Measurements from ENCODE around the gene AKAP17A.
"Not testable (repeated sequence)": the region's sequence is repeated elsewhere in the genome, so short reads cannot be mapped to it uniquely, and the experiment has no call there.

Gene AKAP17A

DNA sequence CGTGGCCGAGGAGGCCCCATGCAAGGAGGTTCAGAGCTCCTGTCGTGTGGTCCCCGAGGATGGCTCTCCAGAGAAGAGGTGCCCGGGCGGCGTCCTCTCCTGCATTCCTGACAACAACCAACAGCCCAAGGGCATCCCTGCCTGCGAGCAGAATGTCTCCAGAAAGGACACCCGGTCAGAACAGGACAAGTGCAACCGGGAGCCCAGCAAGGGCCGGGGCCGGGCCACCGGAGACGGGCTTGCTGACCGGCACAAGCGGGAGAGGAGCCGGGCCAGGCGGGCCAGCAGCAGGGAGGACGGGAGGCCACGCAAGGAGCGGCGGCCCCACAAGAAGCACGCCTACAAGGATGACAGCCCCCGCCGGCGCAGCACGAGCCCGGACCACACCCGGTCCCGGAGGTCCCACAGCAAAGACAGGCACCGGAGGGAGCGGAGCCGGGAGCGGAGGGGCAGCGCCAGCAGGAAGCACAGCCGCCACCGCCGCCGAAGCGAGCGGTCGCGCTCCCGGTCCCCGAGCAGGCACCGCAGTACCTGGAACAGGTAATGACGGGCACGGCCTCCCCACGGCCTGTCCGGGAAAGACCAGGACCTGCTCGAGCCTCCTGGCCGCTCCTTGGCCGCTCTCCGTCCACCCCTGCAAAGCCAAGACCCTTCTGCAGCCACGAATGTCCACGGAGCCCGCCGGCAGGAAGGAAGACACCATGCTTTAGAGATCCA lies 9.8 kb downstream of the AKAP17A start:
- no peak for DNase-seq

- DNase-seq = no peak
Measured at GRCh38 chrX:1601768-1602085, 10.3 kb downstream of the AKAP17A start.

GRCh38 chrX:1602299-1602698 lies 10.9 kb downstream of the AKAP17A start:
- no peak for DNase-seq

- no peak for DNase-seq
Measured at GRCh38 chrX:1606496-1606895, 15.1 kb downstream of the AKAP17A start.

GRCh38 chrX:1609311-1609710 lies 17.9 kb downstream of the AKAP17A start:
- DNase-seq = no peak

DNA sequence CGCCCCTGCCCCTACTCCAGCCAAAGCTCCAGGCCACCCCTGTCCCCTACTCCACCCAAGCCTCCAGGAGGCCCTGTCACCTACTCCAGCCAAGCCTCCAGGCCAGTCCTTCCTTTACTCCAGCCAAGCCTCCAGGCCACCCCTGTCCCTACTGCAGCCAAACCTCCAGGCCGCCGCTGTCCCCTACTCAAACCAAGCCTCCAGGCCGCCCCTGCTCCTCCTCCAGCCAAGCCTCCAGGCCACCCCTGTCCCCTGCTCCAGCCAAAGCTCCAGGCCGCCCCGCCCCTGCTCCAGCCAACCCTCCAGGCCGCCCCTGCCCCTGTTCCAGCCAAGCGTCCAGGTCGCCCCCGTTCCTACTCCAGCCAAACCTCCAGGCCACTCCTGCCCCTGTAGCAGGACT lies 18.4 kb downstream of the AKAP17A start:
- no peak for DNase-seq

GRCh38 chrX:1610166-1610565 lies 18.8 kb downstream of the AKAP17A start:
- DNase-seq = no peak

DNA sequence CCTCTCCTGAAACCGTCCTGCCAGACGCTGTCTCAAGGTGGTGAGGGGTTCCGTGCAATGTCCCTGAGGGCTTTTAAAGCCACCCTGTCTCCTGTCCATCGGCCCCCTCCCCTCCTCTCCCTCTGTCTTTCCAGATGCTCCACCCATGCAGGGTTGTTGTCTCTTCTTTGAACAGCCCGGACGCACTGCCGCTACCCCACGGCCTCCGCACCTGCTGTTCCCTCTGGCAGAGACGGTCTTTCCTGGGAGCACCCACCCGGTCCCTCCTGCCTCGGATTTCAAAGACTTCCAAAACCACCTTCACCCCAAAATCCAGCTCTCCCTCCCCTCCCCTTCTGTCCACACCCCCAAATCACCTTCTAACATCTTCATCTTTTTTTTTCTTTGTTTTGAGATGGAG lies 19.3 kb downstream of the AKAP17A start:
- DNase-seq = no peak

- DNase-seq = no peak
Measured at GRCh38 chrX:1612641-1613286, 21.4 kb downstream of the AKAP17A start.

- DNase-seq = no peak
Measured at GRCh38 chrX:1614927-1615326, 23.5 kb downstream of the AKAP17A start, which contains the start of gene ASMT. TSS of gene ASMT (plus strand) at chrX:1615059. CDS start at chrX:1615200, 141 bp downstream.

GRCh38 chrX:1618689-1619088 lies 27.3 kb downstream of the AKAP17A start:
- no peak for DNase-seq

DNA sequence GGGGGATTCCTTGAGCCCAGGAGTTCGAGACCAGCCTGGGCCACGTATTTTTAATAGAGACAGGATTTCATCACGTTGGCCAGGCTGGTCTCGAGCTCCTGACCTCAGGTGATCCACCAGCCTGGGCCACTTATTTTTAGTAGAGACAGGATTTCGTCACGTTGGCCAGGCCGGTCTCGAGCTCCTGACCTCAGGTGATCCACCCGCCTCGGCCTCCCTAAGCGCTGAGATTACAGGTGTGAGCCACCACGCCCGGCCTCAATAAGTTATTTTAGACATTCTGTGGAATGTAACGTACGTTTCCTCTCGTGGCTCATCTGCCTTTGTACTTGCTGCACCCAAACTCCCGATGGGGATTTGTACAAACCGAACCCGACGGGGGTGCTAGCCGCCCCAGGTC lies 32.3 kb downstream of the AKAP17A start:
- DNase-seq = no peak

DNA sequence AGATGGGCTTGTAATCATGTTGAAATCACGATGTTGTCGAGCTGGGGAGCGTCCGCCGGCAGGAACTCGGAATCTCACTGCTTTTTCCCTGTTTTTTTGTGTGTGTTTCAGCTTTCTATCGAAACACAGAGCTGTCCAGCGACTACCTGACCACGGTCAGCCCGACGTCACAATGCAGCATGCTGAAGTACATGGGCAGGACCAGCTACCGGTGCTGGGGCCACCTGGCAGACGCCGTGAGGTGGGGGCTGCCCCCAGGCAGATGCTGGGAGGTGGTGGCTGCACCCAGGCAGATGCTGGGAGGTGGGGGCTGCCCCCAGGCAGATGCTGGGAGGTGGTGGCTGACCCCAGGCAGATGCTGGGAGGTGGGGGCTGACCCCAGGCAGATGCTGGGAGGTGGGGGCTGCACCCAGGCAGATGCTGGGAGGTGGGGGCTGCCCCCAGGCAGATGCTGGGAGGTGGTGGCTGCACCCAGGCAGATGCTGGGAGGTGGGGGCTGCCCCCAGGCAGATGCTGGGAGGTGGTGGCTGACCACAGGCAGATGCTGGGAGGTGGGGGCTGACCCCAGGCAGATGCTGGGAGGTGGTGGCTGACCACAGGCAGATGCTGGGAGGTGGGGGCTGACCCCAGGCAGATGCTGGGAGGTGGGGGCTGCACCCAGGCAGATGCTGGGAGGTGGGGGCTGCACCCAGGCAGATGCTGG lies 32.9 kb downstream of the AKAP17A start:
- not testable (repeated sequence) for DNase-seq

- not testable (repeated sequence) for DNase-seq
Measured at GRCh38 chrX:1624861-1625215, 33.4 kb downstream of the AKAP17A start.

GRCh38 chrX:1629244-1629643 lies 37.8 kb downstream of the AKAP17A start:
- DNase-seq = no peak

DNA sequence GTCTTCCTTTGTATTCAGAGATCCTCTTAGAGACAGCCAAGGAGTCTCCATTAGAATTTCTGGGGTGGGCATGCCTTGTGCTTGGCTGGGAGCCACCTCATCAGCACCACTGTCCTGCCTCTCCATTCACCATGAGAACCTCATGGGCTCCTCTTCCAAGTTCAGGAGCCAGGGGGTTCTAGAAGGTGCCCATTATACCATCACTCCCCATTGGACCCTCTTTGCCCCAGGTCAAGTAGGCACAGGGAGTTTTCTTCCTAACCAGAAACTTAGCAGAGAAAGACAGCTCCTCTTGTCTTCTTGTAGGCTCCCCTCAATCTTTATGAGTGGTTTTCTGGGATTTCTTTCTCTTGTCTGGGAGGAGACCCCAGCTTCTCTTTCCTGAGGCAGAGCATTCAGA lies 54.6 kb downstream of the AKAP17A start:
- DNase-seq = no peak

GRCh38 chrX:1649621-1650020 lies 58.2 kb downstream of the AKAP17A start:
- DNase-seq = no peak

Data from amygdala (tissue), 56 donors.